SU-DHL-6 (cell line): ENCODE data around the gene PRAMEF1.

Experiments used
- EZH2phosphoT487 ChIP-seq: fragments of 200-600 bp; sonication (generic), shearing (Covaris generic); conservative IDR thresholded peaks from 2 replicates; pipeline ENCODE4 v1.6.1; 2018; ENCODE audit warnings: mild to moderate bottlenecking, antibody characterized with exemption, low read length, moderate library complexity, mixed read lengths
- TF ChIP-seq, protein P1 (sequence below): fragments of 200-600 bp; sonication (generic); IDR thresholded peaks from one replicate; pipeline ENCODE4 v1.5.1; 2017; ENCODE audit warnings: antibody characterized with exemption, mild to moderate bottlenecking, low read length, moderate library complexity; ENCODE audit not compliant: insufficient read depth, poor library complexity, severe bottlenecking

DNA sequence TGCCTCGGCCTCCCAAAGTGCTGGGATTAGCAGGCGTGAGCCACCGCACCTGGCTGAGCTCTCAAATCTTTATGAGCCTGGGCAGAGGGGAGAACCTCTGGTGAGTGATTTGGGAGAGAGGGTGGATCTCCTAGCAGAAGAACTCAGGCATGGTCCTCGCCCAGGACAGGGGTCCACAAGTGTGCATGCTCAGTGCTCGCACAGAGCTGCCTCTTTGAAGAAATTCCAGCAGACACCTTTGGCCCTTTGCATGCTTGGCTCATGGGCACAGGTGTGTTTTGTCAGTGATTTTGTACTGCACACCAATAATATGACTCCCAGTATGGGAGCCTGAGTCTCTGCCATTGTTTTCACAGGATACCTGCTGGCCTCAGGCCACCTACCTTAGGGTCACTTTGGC, 29.4 kb upstream of the PRAMEF1 start:
- TF ChIP-seq, protein P1, sequence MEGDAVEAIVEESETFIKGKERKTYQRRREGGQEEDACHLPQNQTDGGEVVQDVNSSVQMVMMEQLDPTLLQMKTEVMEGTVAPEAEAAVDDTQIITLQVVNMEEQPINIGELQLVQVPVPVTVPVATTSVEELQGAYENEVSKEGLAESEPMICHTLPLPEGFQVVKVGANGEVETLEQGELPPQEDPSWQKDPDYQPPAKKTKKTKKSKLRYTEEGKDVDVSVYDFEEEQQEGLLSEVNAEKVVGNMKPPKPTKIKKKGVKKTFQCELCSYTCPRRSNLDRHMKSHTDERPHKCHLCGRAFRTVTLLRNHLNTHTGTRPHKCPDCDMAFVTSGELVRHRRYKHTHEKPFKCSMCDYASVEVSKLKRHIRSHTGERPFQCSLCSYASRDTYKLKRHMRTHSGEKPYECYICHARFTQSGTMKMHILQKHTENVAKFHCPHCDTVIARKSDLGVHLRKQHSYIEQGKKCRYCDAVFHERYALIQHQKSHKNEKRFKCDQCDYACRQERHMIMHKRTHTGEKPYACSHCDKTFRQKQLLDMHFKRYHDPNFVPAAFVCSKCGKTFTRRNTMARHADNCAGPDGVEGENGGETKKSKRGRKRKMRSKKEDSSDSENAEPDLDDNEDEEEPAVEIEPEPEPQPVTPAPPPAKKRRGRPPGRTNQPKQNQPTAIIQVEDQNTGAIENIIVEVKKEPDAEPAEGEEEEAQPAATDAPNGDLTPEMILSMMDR: no peak
- no peak for TF ChIP-seq EZH2phosphoT487
